HG03095 (cell line): Measurements from ENCODE around the gene PLCB3.

Experiments used
- ATAC-seq: cut with Tn5 transposase; IDR thresholded peaks from one replicate; pipeline ENCODE4 v1.9.1; 2021; ENCODE audit warnings: moderate library complexity; ENCODE audit not compliant: unreplicated experiment

PLCB3 gene

GRCh38 chr11:64265176-64266160, 14.1 kb downstream of the PLCB3 start:
- no peak for ATAC-seq

GRCh38 chr11:64266339-64266738, 15.0 kb downstream of the PLCB3 start:
- ATAC-seq, result no peak

DNA sequence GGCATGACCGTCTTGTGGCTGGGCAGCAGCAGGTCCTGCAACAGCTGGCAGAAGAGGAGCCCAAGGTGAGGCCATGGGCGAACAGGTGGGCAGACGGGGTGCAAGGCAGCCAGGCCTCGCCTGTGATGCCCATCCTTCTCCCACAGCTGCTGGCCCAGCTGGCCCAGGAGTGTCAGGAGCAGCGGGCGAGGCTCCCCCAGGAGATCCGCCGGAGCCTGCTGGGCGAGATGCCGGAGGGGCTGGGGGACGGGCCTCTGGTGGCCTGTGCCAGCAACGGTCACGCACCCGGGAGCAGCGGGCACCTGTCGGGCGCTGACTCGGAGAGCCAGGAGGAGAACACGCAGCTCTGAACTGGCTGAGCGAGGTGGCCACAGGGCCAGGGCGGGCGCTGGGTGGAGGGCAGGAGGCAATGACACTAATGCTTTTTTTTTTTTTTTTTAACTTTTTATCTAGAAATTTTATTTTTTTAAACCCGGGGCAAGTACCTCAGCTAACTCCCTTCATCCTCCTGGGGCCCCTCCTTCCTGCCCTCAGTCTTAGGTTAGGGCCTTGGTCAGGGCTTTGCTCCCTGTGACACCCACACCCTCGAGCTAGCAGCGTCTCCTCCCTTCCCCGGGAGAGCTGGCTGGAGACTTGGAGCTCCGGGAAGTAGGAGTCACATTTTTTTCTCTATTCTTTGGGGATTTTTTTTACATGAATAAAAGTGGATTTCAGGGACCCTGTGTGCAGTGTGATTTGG, 16.0 kb downstream of the PLCB3 start:
- ATAC-seq, result no peak

DNA sequence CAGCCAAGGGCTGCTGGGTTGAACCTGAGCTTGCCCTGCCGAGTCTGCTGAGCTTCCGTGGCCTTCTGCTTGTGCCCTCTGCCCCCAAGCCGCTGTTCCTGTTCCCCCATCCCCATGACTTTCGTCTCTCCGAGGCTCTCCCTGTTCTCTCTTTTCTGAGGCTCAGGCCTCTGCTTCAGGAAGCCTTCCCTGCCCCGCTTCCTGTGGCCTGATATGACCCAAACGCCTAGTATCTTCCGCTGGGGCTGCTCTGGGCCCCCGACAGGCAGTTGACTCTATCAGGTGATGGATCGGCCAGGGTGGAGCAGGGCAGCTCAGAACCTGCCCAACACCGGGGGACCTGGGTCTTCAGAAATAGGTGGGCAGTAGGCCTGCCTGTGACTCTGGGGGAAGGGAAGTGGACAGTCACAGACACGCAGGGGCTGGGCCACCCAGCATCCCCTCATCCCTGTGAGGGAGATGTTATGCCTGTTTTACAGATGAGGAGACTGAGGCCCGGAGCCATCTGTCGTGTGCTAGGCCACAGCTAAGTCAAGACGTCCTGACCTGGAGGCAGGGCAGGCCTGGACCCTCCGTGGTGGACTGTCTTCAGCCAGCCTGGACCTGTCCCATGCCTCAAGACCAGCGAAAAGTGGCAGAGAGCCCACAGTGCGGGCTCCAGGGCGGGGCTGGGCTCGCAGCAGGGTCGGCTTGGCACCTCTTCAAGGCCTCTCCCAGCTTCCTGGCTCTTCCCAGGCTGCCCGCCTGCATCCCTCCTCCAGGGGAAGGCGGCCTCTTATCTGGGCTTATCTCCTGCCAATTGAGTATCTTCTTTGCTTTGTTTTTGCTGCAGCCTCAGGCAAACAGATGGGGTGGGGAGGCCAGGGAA, 16.9 kb downstream of the PLCB3 start:
- no peak for ATAC-seq

- ATAC-seq, result peak; percentile 14
Observed at GRCh38 chr11:64268893-64269539, 17.7 kb downstream of the PLCB3 start.

DNA sequence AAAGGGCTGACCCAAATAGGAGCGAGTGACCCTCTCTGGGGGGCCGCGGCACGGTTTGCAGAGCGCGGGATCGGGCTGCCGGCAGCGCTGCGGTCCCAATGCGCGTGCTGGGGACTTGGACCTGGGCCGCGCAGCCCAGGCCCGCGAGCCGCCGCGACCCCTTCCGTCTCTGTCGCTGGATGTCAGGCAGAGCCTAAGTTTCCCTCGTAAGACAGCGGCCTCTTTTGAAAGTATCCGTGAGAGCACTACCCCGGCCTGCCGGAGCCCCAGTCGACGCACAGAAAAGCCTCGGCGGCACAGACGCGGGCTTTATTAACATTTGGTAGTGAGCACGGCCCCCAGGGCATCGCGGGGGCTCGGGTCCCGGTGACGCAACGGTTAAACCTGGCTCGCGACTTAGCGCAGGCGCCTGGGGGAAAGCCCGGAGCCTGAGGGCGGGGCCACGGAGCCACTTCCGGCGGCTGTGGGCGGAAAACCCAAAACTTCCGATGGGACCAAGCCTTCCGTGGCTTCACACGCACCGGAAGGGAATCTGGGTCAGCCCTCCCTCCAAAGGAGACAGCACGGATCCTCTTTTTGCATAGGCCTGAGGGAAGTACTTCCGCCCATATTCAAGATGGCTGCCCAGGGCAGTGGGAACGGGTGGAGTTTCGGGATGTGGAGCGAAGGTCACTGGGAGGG, 18.4 kb downstream of the PLCB3 start:
- peak; percentile 60 for ATAC-seq

DNA sequence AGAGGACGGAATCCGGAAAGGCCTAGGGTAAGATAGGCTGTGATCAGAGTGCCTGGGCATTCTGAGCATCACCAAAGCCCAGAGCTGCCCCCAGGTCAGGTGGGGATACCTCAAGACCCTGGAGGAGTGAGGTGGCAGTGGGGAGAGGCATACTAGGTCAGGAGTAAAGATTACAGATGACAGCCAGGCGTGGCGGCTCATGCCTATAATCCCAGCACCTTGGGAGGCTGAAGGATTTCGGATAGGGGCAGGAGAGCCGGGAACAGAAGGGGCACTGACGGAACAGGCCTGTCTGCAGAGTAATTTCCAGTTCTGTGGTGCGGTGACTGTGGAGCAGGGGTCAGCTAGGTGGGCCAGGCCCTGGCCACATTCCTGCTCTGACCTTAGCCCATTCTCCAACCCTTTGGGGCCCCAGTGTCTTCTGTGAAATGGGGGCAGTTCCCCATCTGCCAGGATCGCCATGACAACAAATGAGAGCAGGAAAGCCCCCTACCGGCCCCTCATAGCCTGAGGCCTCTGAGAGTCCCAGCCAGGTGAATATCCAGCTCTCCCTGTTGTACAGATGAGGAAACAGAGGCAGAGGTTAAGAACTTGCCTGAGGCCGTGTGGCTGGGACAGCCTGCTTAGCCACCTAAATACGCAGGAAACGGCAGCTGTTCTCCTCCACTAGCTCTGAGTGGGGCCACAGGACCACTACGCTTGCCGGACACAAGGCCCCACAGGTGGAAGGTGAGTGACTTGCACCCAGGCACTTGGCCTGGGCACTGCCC, 23.9 kb downstream of the PLCB3 start:
- no peak for ATAC-seq

DNA sequence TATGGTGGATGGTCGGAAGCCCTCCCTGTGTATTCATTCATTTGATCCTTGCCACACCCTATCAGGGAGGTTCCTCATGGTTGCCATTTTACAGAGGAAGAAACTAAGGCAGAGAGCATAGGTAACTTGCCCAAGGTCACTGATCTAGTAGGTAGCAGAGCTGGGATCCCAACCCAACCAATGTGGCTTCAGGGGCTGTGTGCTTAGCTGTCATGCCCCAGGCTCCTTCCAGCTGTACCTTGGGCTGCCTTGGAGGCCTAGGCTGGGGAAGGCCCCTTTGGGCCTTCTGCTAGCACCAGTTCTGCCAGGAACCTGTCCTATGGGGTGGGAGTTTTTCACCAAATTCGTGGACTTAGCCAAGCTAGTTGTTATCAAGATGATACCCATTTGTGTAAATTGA, 24.5 kb downstream of the PLCB3 start:
- no peak for ATAC-seq

GRCh38 chr11:64276653-64277431, 25.5 kb downstream of the PLCB3 start:
- no peak for ATAC-seq

- ATAC-seq, result no peak
Observed at GRCh38 chr11:64278576-64279190, 27.4 kb downstream of the PLCB3 start.

- ATAC-seq, result no peak
Observed at GRCh38 chr11:64281957-64282770, 30.8 kb downstream of the PLCB3 start.

GRCh38 chr11:64283092-64283491, 31.8 kb downstream of the PLCB3 start:
- no peak for ATAC-seq

GRCh38 chr11:64284048-64284961, 33.0 kb downstream of the PLCB3 start, which contains the start of gene BAD:
Gene BAD (minus strand): TSS chr11:64284665. CDS start chr11:64284368, 297 bp downstream.
- ATAC-seq, result peak; percentile 69

GRCh38 chr11:64284962-64285884, 33.9 kb downstream of the PLCB3 start, which contains the start of gene GPR137:
Gene GPR137 (plus strand): TSS chr11:64285848. CDS start chr11:64286525, 677 bp downstream.
- peak; percentile 51 for ATAC-seq
